ENCODE results near the gene SLIT3.

Gene SLIT3

DNA sequence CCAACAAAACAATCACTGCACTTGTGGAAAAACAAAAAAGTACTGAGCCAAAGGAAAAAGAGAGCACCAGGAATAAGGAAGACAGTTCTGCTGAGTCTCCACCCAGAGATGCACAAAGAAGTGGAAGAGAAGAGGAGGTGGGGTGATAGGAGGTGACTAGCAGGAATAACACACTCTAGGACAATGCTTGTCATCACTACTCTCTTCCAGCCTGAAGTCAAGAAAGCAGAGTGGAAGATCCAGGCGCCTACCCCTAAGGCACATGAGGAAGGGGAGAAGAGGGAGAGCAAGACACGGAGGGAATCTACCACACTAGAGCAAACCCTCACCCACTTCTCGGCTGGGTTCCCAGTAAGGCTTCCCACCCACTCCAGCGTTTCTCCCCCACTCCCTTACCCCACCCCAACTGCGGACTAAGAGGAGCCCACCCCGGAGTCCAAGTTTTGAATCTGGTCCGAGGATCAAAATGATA is 1.7 kb downstream of the SLIT3 start:
- DNase-seq (ENCODE audit: low spot score): no peak

DNA sequence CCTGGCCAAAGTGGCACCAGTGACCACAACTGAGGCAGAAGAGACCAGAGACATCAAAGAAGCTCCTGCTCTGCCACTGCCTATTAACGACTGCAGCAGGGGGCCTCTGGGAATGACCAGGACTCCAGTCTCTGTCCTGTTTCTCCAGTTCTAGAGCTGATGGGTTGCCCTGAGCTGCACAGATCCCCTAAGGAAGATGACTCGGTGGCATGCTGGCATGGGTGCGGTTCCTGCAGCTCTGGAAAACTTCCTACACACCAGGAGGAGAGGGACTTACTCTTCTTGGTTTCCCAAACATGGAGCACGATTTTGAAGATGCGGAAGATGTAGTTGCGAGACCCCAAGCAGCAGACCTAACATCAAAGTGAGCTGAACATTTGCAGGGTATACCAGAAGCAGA is 2.7 kb downstream of the SLIT3 start:
- DNase-seq (ENCODE audit: low spot score): no peak

DNA sequence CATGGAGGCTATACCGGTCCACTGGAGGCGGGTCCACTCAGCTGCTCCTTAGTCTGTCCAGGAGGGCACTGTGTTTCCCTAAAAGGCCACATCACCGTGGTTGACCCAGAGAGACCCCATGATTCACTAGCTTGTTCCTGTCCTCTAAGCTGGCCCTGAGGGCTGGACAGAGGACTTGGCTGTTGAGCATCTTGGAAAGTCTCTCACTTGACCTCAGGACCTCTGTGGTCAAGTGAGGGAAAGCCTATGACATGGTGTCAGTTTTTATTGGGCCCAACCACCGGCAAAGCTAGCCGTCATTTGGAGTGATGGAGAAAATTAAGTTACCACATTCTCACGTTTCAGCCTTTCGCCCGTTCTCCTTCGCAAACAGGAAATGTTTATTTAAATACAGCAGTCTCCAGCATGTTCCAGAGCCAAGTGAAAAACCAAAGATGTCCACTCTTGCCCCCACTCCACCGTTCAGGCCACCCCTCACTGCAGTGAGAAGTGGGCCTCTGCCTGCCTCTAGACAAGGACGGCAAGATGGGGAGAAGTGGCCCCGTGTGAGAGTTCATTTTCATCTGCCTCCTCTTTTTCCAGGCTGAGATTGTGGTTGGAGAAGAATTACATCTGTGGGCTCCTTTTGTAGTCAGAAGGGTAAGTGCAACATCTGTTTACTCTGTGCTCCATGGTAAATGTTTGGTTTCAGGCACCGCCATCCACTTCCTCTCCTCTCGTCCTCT is 4.4 kb downstream of the SLIT3 start:
- DNase-seq (ENCODE audit: low spot score): no peak

DNA sequence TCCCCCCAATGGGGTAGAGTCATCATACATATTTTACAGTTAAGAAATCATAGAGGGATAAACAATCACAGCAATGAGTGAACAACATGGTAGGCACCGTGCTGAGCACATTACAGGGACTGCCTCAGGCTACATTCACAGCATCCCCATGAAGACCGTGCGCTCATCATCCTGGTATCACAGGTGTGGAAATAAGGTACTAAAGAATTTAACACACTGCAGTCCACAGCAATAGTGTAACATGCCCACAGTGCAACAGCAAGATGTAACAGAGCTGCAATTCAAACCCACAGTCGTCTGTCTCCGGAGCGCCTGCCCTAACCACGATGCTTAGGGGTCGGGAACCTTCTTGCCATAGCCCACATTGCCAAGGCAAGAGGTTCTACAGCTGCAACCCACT is 5.6 kb downstream of the SLIT3 start:
- no peak for DNase-seq (ENCODE audit: low spot score)

DNA sequence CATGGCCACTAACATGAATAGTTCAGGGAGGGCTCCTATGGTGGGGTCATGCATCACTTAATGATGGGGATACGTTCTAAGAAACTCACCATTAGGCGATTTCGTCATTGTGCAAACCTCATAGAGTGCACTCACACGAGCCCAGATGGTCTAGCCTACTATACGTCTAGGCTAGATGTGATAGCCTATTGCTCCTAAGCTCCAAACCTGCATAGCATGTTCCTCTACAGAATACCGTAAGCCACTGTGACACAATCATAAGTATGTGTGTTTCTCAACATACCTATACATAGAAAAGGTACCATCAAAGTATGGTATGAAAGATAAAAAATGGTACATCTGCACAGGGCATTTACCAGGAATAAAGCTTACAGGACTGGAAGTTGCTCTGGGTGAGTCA is 6.3 kb downstream of the SLIT3 start:
- DNase-seq (ENCODE audit: low spot score): no peak

DNA sequence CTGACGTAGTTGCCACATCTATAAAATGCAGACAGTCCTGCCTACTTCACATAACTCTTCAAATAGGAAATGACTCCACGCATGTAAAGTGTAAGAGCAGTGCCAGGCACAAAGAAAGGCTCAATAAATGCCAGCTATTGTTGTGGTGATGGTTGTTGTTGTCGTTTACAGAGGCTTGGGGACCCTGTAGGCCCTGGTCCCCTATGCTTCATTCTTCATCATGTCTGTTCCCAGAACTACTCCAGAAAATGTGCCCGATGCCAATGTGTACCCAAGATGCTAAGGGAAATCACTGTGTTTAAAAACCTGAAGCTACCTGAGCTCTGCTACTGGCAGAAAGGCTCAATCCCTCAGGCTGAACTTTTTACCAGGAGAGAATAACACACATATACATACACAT is 9.1 kb downstream of the SLIT3 start:
- DNase-seq (ENCODE audit: low spot score): no peak

DNA sequence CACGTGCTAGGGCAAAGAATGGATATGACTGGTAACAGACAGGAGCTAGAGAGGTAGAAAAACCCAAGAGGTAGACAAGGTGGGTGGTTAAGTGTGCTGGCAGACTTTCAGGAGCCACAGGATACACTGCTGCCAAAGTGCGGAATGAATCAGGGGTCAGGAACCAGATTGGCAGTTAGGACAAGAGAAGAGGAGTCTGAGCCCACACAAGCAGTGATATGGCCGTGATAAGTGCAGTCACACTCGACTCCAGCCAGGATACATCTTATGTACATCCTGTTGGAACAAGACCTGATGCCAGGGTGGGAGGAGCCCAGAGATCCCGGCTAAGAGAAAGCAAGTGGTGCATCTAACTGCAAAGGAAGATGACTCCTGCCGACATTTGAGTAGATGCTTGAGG is 10.0 kb downstream of the SLIT3 start:
- DNase-seq (ENCODE audit: low spot score): no peak

DNA sequence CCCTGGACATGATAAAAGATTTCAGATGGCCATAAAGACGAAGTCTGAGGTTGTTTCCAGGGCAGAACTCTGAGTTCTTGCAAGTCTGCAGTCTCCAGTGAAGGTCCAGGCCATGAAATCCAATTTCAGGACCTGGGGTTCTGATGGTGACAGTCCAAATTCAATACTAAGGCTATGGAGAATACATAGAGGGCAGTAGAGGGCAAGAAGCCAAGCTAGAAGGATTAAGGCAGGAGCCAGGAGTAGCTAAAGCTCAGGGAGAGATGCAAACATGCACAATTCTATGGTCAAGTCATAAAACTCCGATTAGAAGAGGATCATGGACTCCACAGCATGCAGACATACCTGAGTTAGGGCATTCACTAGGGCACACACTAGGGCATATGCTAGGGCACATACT is 11.4 kb downstream of the SLIT3 start:
- no peak for DNase-seq (ENCODE audit: low spot score)

DNA sequence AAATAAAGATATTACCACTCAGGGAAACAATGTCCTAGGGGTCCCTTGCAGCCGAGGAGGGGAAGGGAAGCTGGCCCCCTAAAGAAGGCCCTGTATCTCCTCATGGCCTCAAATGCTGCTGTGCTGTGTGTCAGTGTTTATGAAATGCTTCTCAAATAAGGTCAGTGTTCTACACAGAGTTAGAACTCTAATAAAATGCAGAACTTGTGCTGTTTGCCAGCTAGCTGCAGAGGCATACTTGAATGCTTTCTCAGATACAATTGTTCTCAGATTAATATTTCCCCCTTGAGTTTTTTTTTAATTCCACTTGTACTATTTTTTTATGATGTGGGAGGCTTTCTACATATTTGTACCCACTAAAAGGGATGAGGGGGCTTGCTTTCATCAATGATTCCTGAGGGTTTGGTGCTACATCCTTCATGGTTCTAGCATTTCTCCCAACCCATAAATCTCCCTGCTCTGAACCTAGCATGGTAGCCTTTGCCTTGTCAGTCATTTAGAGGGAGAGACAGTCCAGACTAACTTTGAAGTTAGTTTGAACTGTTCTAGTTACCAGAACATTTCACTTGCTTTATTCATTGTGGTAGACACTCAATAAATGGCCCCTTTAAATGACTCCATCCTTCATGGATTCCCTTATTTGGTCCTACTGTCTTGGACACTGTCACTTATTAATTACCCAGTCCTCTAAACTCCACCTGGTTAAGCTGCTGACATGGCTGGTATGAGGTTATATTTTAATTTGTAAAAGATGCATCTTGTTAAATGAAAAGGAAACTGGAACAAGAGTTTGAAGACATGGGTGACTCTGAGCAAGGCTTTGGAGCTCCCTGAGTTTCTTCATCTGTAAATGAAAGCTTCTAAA is 12.6 kb downstream of the SLIT3 start:
- no peak for DNase-seq (ENCODE audit: low spot score)

DNA sequence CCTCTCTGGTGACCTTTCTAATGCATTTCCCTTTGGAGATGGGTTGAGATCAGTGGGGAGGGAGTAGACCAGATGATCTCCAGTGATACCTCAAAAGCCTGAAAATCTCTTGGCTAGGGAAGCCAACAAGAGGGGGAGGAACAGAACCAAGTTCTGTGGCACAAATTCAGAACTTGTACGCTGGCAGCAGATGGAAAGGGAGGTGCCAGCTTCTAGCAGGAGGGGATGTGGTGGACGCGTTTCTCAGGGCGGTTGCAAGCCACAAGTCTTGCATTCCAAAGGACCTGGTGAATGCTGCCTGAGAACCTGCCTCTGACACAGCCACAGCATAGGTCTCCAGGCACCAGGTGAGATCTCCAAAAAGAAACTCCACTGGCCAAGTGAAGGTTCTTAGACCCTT is 13.4 kb downstream of the SLIT3 start:
- DNase-seq (ENCODE audit: low spot score): no peak

DNA sequence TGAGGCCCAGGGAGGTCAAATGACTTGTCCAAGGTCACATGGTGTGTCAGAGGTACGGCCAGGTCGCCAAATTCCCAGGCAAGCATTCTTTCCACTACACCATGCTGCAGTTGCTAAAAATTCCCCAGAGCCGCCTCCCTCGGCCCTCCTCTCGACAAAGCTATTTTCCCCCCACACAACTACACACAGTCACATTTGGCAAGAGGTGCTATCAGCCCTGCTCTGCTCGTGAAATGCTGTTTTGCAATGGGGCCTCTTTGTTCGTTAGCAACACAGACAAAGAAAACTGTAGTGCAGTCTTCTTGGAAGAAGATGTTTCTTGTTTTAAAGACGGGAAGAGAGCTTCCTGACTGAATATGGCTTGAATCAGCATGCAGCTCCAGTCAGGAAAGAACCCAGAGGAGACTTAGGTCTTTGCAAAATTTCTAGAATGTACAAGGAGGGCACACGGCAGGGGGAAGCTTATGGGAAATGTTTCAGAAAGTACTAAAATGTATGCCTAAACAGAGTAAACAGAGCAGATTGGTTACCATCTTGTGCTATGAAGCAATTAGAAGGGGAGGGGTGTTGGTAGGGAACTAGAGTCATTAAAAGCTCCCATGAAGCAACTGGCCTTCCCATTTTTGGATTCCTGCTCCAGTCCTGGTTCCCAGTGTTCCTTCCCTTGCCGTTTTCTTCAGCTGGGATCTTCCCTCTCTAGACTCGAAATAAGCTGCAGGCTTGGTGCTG is 14.2 kb downstream of the SLIT3 start:
- DNase-seq (ENCODE audit: low spot score): no peak

DNA sequence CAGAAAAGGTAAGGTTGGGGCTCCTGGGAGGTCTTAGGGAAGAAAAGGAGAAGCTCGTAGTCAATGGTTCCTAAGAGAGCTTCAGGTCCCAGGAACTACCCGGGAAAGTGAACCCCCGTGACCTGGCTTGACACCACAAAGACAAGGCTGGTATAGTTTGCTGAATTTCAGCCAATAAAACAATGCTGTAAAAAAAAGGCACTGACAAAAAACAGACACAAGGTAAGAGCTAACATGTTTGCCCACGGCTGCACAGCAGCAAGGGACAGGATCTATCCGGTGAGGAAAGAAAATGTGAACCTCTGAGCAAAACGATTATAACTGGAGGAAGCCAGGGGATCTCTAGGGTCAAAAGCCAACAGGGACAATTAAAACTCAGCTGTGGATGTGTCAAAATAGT is 17.1 kb downstream of the SLIT3 start:
- no peak for DNase-seq (ENCODE audit: low spot score)

DNA sequence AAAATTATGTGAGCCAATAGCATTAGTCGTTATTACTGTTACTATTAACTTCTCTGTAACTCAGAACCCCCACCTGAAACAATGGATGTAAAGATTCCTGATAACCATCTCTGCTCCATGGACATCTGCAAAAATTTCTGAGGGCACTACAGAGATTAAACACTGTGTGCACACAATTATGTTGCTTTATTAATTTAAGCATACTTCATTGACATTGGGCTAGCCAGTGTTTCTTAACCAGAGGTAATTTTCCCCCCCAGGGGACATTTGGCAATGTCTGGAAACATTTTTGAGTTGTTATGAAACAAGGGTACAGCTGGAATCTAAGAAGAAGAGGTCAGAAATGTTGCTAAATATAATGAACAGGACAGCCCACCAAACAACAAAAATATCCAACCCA is 19.3 kb downstream of the SLIT3 start:
- DNase-seq (ENCODE audit: low spot score): no peak

DNA sequence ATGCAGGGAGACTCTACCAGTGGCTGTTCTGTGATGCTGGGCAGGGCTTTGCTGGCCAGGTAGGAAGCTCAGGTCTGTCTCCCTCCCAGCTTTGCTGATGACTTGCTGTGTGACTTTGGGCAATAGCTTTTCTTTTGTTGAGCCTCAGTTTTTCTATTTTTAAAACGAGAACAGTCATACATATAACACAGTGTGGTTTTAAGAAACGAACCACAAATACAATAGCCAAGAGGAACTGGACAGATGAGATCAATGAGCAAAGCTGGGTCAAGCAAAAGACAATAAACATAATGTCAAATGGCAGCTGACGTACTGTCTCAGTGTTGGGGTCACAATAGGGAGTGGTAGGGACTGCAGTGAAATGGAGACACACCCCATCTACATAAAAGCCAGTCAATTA is 20.2 kb downstream of the SLIT3 start:
- DNase-seq (ENCODE audit: low spot score): no peak

DNA sequence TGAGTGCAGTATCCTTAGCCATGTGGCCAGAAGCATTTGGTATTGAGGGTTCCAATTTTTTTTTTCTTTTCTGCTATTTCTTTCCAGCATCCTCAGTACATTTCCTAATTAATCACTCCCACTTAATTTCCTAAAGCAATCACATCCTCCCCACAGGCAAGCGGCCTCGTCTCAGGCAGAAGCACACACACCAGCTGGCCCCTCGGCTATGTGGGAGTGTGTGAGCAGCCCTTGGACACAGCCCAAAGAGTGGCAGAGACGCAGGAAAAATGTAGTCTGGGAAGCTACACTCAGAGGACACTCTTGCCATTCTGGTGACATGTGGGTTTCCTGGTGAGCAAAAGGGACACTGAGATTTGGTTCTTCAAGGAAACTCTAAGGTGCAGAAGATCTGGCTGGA is 20.7 kb downstream of the SLIT3 start:
- DNase-seq (ENCODE audit: low spot score): no peak

DNA sequence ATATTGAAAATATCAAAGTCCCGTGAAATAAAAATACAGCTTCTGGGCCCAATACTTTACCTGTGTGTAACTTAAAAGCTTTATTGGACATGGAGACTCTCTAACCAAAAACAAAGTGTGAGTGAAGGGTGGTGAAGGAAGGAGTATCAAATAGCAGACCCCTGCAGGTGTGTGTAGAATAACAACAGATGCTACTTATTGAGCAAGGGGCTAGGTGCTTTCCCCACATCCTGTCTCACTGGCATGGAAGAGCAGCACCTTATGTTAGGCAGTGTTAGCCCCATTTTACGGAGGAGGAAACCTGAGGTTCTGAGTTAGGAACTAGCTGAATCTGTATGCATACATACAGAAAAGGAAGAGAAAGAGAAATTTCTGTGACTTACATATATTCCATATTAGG is 21.8 kb downstream of the SLIT3 start:
- no peak for DNase-seq (ENCODE audit: low spot score)

DNA sequence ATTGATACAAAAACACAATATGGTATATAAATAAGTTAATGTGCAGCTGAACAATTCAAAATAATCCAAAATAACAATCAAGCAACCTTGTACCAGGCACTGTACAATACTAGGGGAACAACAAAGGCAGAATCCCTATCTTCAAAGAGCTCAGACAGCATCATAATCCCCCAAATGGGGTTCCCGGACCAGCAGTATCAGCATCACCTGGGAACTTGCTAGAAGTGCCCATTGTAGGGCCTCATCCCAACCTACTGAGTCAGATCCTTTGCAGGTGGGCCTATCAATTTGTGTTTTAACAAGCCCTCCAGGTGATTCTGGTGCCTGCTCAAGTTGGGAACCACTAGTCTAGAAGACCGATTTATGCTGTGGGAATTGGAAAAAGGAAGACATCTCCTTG is 27.1 kb downstream of the SLIT3 start:
- DNase-seq (ENCODE audit: low spot score): no peak

DNA sequence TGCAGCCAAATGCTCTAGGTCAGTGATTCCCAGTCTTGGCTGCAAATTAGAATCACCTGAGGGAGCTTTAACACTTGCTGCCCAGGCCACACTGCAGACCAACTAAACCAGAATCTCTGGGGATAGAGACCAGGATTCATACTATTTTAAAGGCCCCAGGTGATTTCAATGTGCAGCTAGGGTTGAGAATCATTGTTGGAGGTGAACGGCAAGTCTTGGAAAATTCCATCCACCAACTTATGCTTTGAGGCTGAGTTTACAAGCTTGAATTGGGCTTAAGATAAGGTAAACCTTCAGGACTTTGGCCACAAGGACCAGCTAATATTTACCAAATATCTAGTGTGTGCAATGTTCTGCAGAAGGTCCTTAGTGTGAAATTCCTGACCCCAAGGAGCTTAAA is 27.5 kb downstream of the SLIT3 start:
- no peak for DNase-seq (ENCODE audit: low spot score)

DNA sequence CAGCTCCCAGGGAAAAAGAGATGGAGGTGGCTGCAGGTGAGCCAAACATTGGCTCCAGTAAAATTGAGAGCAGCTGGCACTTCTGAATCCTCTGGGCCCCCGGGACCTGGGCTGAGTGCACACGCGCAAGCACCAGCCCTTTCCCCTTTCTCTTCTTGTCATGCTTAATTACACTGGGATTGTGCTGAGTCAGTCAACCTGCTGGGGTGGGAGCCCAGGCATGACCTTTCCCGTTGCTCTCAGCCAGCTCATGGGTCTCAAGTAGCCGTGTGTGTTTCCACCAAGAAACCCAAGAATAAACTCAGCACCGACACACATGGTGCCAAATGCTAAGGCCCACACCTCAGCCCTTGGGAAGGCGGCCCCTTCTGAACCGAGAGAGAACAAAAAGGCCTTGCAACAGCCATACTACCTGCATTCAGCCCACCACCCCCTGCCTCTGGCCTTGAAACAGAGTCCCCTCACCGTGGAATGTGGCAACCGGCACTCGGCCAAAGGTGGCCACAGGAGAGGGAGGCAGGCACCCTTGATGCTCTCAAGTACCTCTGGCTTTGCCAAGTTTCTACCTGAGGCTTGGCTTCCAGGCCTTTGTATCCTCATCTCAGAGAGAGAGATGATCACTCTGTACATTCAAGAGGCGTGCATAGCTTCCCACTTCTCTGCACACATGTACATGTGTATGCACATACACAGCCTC is 28.1 kb downstream of the SLIT3 start:
- no peak for DNase-seq (ENCODE audit: low spot score)

DNA sequence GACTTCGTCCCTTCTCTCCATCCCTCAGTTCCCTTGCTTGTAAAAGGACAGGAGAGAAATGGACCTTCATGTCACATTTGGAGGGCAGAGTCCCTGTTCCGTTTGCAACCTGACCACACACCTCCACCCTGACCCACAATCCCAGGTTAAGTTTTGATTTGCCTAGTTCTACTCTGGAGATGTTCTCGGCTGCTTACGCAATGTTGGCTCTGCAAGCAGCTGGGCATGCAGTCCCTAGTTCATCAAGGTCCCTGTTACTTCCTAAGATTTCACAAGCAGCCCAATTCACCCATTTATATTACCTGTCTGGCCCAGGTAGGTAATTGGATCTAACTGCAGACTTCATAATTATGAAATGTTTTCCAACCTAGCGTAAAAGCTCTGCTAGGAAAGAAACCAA is 28.8 kb downstream of the SLIT3 start:
- no peak for DNase-seq (ENCODE audit: low spot score)

DNA sequence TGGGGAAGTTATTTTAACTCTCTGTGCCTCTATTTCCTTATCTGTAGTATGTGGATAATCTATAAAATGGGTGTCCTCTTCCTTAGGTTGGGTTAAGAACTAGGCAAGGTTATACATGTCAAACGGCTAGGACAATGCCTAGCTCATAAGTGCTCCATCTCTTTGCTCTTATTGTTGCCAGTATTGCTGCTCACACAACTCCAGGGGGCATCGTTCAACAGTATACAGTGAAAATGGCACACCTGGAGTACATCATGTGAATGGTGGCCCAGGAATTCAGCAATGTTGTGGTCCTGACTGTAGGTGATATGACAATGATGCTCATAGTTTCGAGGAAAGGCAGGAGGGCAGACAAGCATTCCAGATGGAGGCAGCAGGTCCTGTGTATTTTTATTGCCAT is 30.1 kb downstream of the SLIT3 start:
- no peak for DNase-seq (ENCODE audit: low spot score)

DNA sequence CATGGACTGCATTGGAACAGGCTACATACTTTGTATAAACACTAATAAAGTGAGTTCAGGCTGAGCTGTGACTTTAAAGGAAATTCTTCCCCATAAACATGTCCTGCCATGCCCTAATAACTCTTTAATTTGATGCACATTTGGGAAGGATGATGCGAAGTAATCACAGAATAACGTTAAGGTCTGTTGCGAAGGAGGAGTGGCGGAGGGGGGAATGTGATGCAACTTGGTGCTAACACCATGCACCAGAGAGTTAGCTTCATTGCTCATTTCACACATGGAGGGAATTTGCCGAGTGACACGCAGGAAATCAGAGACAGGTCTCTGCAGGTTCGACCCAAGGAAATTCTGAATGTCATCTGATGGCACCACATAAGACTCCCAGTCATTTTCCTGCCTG is 32.9 kb downstream of the SLIT3 start:
- no peak for DNase-seq (ENCODE audit: low spot score)
